PC-9 (cell line): ENCODE measurements around the gene KAT7. TPM values are rescaled to one million over a fixed set of nuclear protein-coding genes. Genes with fewer than 3 reads are reported as not detected.

Source experiments
- BruUV-seq: library from RNA; stranded (reverse); fragments of 400-500 nt; replicated peaks from 2 replicates; lab custom pipeline; 2021; lab: Mats Ljungman, UMichigan
- CTCF ChIA-PET: fragments of 300-600 bp; sonication (Branson Sonifier 250); formaldehyde crosslinking; loops from one replicate; lab custom pipeline; 2022; ENCODE audit warnings: antibody characterized with exemption; lab: Charles Lee
- POLR2A ChIA-PET: fragments of 300-600 bp; sonication (Branson Sonifier 250); formaldehyde crosslinking; loops from one replicate; lab custom pipeline; 2022; ENCODE audit warnings: antibody characterized with exemption; ENCODE audit not compliant: unreplicated experiment; lab: Charles Lee
- DNase-seq, 2 experiments: peaks; one replicate each; pipeline versions ENCODE4 v3.0.0 to v3.0.0-alpha.2; 2015 to 2022; ENCODE audit warnings: mixed read lengths in 1 of 2
- H2AFZ ChIP-seq: fragments of 200-600 bp; sonication (generic); 2 replicates; pipeline ENCODE4 v1.8.1; 2017; ENCODE audit warnings: antibody characterized with exemption
- H3F3A ChIP-seq: fragments of 200-600 bp; sonication (generic); 2 replicates; pipeline ENCODE4 v1.8.1; 2017; ENCODE audit warnings: antibody characterized with exemption, mild to moderate bottlenecking, low read depth; ENCODE audit not compliant: insufficient read depth
- H3K27ac ChIP-seq: fragments of 200-600 bp; sonication (generic); 2 replicates; pipeline ENCODE4 v1.6.1; 2016; ENCODE audit warnings: mixed run types
- H3K27me3 ChIP-seq: fragments of 200-600 bp; sonication (generic); 2 replicates; pipeline ENCODE4 v1.6.1; 2016; ENCODE audit warnings: low read depth, mixed run types; ENCODE audit not compliant: insufficient read depth
- H3K36me3 ChIP-seq: fragments of 200-600 bp; sonication (generic); 2 replicates; pipeline ENCODE4 v1.6.1; 2016; ENCODE audit warnings: low read depth, mixed run types
- H3K4me1 ChIP-seq: fragments of 200-600 bp; sonication (generic); replicated peaks from 2 replicates; pipeline ENCODE4 v1.6.1; 2016; ENCODE audit warnings: mixed run types; ENCODE audit not compliant: insufficient read depth
- H3K4me2 ChIP-seq: fragments of 200-600 bp; sonication (generic); 2 replicates; pipeline ENCODE4 v1.6.1; 2017; ENCODE audit warnings: mixed run types
- H3K4me3 ChIP-seq: fragments of 200-600 bp; sonication (generic); 2 replicates; pipeline ENCODE4 v1.6.1; 2016; ENCODE audit warnings: mixed run types
- H3K79me2 ChIP-seq: fragments of 200-600 bp; sonication (generic); 2 replicates; pipeline ENCODE4 v1.6.1; 2017; ENCODE audit warnings: low read depth, mixed run types
- H3K9me2 ChIP-seq: fragments of 200-600 bp; sonication (generic); 2 replicates; pipeline ENCODE4 v1.8.1; 2017; ENCODE audit warnings: mild to moderate bottlenecking; ENCODE audit not compliant: insufficient read depth
- H3K9me3 ChIP-seq: fragments of 200-600 bp; sonication (generic); 2 replicates; pipeline ENCODE4 v1.8.1; 2016; ENCODE audit warnings: low read depth; ENCODE audit not compliant: insufficient read depth
- H4K20me1 ChIP-seq: fragments of 200-600 bp; sonication (generic); 2 replicates; pipeline ENCODE4 v1.8.1; 2017; ENCODE audit not compliant: insufficient read depth
- EZH2 ChIP-seq: fragments of 200-600 bp; sonication (generic); IDR thresholded peaks from 2 replicates; pipeline ENCODE4 v1.8.0; 2017; ENCODE audit warnings: antibody characterized with exemption, low read depth
- intact Hi-C: fragments of 100-400 bp; cut with micrococcal nuclease; formaldehyde crosslinking; loops from one replicate; pipeline ENCODE4 v1.10.0; 2022; ENCODE audit not compliant: unreplicated experiment
- total RNA-seq: library from RNA; stranded (reverse); gene quantifications from 2 replicates; pipeline ENCODE4 v1.2.3, GENCODE V29; 2021
- TF ChIP-seq, protein P1 (sequence below): fragments of 200-600 bp; sonication (generic); conservative IDR thresholded peaks from 2 replicates; pipeline ENCODE4 v1.6.1; 2017; ENCODE audit warnings: mixed run types, antibody characterized with exemption, mild to moderate bottlenecking, moderate library complexity

The KAT7 gene
- total RNA-seq, 1 experiment from 2014 or later: 57.0 TPM

DNA sequence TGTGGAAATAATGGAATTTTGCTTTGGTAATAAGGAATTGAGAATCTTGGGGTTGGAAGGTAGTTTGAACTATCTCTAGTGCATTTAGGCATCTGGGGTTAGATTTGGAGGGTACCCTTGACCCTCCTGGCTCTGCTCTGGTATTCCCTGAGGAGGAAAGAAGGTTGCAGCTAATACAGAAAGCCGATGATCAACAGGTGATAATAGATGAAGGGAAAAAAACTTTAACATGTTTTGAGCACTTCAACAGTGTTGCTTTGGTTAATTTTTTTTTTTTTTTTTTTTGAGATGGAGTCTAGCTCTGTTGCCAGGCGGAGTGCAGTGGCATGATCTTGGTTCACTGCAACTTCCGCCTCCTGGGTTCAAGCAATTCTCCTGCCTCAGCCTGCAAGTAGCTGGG, 4.8 kb downstream of the KAT7 start:
- Histone ChIP-seq H3K9me3 (no peaks in the 10 kb centered on the region), H3K4me2 (no peak overlapping the region), H3F3A (peaks cover 9% of the 10 kb centered on the region; the same call in 1 of the 2 replicates), H3K4me3 (no peak overlapping the region), H3K9me2 (no peaks in the 10 kb centered on the region), H3K27me3 (no peaks in the 10 kb centered on the region), H3K4me1 (peaks cover 14% of the 10 kb centered on the region), H3K79me2 (peaks cover 63% of the 10 kb centered on the region), H3K27ac (no peak overlapping the region), H4K20me1 (peaks cover 70% of the 10 kb centered on the region), H3K36me3 (peaks cover 45% of the 10 kb centered on the region), H2AFZ (no peak overlapping the region)
- CTCF ChIA-PET: no interaction called here
- DNase-seq: no peak
- TF ChIP-seq, protein P1, sequence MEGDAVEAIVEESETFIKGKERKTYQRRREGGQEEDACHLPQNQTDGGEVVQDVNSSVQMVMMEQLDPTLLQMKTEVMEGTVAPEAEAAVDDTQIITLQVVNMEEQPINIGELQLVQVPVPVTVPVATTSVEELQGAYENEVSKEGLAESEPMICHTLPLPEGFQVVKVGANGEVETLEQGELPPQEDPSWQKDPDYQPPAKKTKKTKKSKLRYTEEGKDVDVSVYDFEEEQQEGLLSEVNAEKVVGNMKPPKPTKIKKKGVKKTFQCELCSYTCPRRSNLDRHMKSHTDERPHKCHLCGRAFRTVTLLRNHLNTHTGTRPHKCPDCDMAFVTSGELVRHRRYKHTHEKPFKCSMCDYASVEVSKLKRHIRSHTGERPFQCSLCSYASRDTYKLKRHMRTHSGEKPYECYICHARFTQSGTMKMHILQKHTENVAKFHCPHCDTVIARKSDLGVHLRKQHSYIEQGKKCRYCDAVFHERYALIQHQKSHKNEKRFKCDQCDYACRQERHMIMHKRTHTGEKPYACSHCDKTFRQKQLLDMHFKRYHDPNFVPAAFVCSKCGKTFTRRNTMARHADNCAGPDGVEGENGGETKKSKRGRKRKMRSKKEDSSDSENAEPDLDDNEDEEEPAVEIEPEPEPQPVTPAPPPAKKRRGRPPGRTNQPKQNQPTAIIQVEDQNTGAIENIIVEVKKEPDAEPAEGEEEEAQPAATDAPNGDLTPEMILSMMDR: no peak
- no peak for TF ChIP-seq EZH2
- intact Hi-C loops: no loop called here
- no TSS peak for BruUV-seq
- POLR2A ChIA-PET: no interaction called here

DNA sequence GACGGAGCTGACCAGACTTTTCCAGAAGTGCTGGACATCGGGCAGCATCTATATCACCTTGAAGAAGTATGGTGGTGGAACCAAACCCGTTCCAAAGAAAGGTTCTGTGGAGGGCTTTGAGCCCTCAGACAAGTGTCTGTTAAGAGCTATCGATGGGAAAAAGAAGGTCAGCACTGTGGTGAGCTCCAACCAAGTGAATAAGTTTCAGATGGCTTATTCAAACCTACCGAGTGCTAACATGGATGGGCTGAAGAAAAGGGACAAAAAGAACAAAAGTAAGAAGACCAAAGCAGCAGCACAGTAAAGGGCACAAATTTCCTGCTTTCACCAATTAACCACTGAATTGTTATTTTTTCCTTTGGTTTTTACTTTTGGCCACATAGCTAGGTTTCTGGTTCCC, 6.9 kb downstream of the KAT7 start:
- no peak overlapping the region for H3K4me2 ChIP-seq
- no peak for TF ChIP-seq EZH2
- TF ChIP-seq, protein P1: no peak
- intact Hi-C loops: no loop called here
- peaks cover 63% of the 10 kb centered on the region for H3K36me3 ChIP-seq
- H3K27me3 ChIP-seq: no peaks in the 10 kb centered on the region
- H2AFZ ChIP-seq: no peak overlapping the region
- BruUV-seq: no TSS peak
- H3K9me2 ChIP-seq: no peaks in the 10 kb centered on the region
- peaks cover 58% of the 10 kb centered on the region for H3K79me2 ChIP-seq
- POLR2A ChIA-PET: no interaction called here
- peaks cover 16% of the 10 kb centered on the region; the same call in 1 of the 2 replicates for H3F3A ChIP-seq
- H3K4me3 ChIP-seq: no peak overlapping the region
- DNase-seq: no peak
- H3K9me3 ChIP-seq: no peaks in the 10 kb centered on the region
- H3K4me1 ChIP-seq: 0 out of 2 replicates have a peak, but pooled peaks cover 4% of the 10 kb centered on the region
- H4K20me1 ChIP-seq: peaks cover 69% of the 10 kb centered on the region
- CTCF ChIA-PET: interaction anchor here (0.7 kb wide), 1 partner anchor 308 kb away, joined by 5 read pairs; no protein-coding TSS in a partner anchor
- H3K27ac ChIP-seq: no peak overlapping the region

DNA sequence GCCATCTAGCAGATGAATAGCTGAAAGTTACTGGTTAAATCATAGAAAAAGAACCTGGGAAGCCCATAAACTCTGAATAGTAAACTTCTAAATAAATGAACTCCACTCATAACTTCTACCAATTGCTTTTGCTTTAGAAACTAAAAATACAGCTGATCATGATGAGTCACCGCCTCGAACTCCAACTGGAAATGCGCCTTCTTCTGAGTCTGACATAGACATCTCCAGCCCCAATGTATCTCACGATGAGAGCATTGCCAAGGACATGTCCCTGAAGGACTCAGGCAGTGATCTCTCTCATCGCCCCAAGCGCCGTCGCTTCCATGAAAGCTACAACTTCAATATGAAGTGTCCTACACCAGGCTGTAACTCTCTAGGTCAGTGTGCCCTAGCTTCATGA, 9.7 kb downstream of the KAT7 start:
- H3K9me2 ChIP-seq: no peaks in the 10 kb centered on the region
- TF ChIP-seq, protein P1: no peak
- TF ChIP-seq EZH2: no peak
- no peaks in the 10 kb centered on the region for H3K4me1 ChIP-seq
- ChIA-PET POLR2A (interaction anchor here (0.6 kb wide), 1 partner anchor 325 kb away, joined by 3 read pairs; no protein-coding TSS in a partner anchor), CTCF (interaction anchor here (0.5 kb wide), 1 partner anchor 192 kb away, joined by 4 read pairs; no protein-coding TSS in a partner anchor)
- intact Hi-C loops: no loop called here
- H3K27me3 ChIP-seq: no peaks in the 10 kb centered on the region
- H3K9me3 ChIP-seq: no peaks in the 10 kb centered on the region
- peaks cover 44% of the 10 kb centered on the region for H3K79me2 ChIP-seq
- no peak for DNase-seq
- H4K20me1 ChIP-seq: peaks cover 69% of the 10 kb centered on the region
- H3K36me3 ChIP-seq: peaks cover 68% of the 10 kb centered on the region
- H3K4me2 ChIP-seq: no peak overlapping the region
- no peak overlapping the region for H3K27ac ChIP-seq
- peaks cover 16% of the 10 kb centered on the region; the same call in 1 of the 2 replicates for H3F3A ChIP-seq
- no TSS peak for BruUV-seq
- no peak overlapping the region for H2AFZ ChIP-seq
- H3K4me3 ChIP-seq: no peak overlapping the region
